H7 (cell line): ENCODE data around the gene OR4X2. TPM values are rescaled to one million over a fixed set of nuclear protein-coding genes. Genes with fewer than 3 reads are reported as not detected.

Experiments used
- total RNA-seq: library from RNA; depleted of rRNA; stranded (reverse); fragments of >200 nt; shearing (Covaris generic); gene quantifications from 2 replicates; pipeline ENCODE4 v1.2.3, GENCODE V29; 2014; rRNA removed

Gene OR4X2
- total RNA-seq, 1 experiment from 2014 or later, result not detected

Other genes with a start within 250 kb of the OR4X2 start
- gene OR4B1, start 28.3 kb upstream of the OR4X2 start, total RNA-seq, result not detected in 2 replicates
- not detected in 2 replicates for gene OR4X1, start 18.8 kb downstream of the OR4X2 start, total RNA-seq
- gene OR4S1, start 61.1 kb downstream of the OR4X2 start, total RNA-seq, result not detected in 2 replicates
- not detected in 2 replicates for gene OR4C3, start 79.8 kb downstream of the OR4X2 start, total RNA-seq
- not detected in 2 replicates for gene OR4C5, start 121.4 kb downstream of the OR4X2 start, total RNA-seq
- not detected in 2 replicates for gene OR4A47, start 243.7 kb downstream of the OR4X2 start, total RNA-seq